Tibial nerve (tissue), 3 donors: ENCODE measurements around the gene DOCK1.

Source experiments
- POLR2A ChIP-seq, 2 donors: fragments of 450-650 bp; IDR thresholded peaks; one replicate each; pipeline ENCODE4 v1.6.1; 2017; ENCODE audit warnings: antibody characterized with exemption in 2 of 2, mild to moderate bottlenecking in 2 of 2, moderate library complexity in 2 of 2
- TF ChIP-seq, protein P1 (sequence below), 5 experiments: fragments of 200-600 bp in 3 of 5; fragments of 450-650 bp in 2 of 5; sonication (generic) in 3 of 5; IDR thresholded peaks; one replicate each; pipeline ENCODE4 v1.5.1; 2016 to 2019; ENCODE audit warnings: antibody characterized with exemption in 5 of 5, mild to moderate bottlenecking in 3 of 5, moderate library complexity in 2 of 5

DNA sequence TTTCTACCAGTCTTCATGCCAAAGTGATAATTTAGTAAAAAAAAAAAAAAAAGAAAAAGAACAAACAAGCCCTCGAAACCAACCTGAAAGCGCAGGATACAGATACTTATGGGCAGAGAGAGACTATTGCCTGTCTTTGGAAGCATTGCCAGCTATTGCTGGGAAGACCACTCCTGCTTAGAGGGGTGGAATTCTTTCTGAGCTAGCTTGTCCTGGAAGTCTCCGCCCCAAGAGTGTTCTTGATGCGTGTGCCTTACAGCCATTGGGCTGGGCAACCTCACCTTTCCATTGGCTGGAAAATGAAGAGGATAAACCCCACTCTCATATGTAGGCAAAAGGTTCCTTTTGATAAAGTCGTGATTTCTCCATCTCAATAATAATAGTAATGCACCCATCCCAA lies 311.0 kb downstream of the DOCK1 start:
- no peak for TF ChIP-seq POLR2A (IDR thresholded peaks at IDR 0.05)
- TF ChIP-seq, protein P1, sequence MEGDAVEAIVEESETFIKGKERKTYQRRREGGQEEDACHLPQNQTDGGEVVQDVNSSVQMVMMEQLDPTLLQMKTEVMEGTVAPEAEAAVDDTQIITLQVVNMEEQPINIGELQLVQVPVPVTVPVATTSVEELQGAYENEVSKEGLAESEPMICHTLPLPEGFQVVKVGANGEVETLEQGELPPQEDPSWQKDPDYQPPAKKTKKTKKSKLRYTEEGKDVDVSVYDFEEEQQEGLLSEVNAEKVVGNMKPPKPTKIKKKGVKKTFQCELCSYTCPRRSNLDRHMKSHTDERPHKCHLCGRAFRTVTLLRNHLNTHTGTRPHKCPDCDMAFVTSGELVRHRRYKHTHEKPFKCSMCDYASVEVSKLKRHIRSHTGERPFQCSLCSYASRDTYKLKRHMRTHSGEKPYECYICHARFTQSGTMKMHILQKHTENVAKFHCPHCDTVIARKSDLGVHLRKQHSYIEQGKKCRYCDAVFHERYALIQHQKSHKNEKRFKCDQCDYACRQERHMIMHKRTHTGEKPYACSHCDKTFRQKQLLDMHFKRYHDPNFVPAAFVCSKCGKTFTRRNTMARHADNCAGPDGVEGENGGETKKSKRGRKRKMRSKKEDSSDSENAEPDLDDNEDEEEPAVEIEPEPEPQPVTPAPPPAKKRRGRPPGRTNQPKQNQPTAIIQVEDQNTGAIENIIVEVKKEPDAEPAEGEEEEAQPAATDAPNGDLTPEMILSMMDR (IDR thresholded peaks at IDR 0.05): no peak
